ENCODE measurements around the gene MYCN.

Gene MYCN

DNA sequence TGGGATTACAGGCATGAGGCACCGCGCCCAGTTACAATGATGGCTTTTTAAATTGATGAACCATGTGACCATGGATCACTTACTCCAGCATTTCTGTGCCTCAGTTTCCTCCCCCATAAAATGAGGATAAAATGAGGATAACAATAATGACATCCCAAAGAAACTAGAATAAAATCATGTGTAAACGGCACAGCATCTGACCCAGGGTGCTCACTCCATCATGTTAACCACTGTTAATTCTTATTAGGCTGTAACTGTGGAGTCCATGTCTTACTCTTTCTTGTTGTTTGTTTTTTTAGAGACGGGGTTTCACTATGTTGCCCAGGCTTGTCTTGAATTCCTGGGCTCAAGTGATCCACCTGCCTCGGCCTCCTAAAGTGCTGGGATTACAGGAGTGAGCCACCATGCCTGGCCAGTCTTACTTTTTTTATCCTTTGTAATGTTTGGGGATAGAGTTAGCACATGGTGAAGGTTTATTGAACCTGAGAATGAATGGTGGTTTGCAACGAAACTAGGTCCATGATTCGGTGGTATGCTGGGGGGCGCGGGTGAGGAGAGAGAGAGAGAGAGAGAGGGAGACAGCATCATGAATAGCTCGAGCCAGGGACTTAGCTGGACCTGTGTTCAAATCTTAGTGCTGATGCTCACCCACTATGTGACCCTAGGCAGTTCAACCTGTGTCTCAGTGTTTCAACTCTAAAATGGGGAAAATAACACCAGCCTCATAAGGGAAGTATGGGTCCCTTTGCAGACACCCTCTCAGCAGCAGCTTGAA lies 52.3 kb downstream of the MYCN start:
- in situ Hi-C loops (cut with MboI; ENCODE audit: low sequenced_read_pairs), result no loop called here

DNA sequence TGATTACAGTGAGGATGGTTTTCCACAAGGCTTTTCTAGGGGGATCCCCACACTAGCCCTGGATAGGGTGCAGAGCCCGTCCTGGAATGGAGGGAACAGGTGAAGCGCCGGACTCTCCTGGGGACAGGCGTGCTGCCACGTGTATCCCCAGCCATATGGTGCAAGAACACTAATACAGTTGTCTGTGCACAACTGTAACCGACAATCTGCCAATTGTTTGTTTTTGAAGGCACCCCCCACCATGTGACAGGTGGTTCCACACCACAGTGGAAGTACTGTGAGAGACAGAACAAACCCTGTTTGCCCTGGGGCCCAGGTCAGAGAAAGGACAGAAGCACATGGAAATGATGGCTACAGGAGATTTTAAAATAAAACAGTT lies 52.9 kb downstream of the MYCN start:
- in situ Hi-C loops (cut with MboI; ENCODE audit: low sequenced_read_pairs), result no loop called here

DNA sequence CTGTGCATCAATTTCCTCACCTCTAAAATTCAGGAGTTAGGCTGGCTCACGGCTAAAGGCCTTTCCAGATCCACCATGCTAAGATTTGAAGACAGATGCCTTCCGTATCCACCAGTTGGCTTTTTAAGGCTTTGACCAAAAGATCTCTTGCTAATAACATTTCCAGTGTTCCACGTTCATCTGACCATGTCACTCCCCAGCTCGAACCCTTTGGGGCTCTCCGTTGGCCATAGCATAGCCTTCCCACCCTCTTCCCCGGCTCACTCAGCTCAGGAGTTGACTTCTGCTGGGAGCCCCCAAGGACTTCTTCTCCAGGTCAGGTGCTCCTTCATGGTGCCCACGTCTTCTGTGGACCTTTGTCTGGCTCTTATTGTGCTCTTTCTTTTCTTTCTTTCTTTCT lies 53.3 kb downstream of the MYCN start:
- in situ Hi-C loops (cut with MboI; ENCODE audit: low sequenced_read_pairs), result no loop called here

DNA sequence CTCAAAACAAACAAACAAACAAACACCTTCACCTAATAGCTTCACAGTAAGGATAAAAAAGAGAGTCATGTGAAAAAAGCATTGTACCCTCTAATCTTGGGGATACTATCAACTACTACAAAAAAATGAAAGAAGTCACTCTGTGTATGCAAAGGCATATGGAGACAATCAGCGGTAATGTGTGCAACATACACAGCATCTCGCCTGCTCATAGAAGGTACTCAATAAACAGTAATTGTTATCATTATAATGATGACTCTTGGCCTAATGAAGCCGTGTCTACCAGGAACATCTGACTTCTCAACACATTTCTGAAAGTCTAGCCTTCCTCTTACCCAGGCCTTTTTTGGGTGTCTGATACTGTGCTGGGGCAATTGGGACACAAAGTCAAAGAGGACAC lies 55.3 kb downstream of the MYCN start:
- in situ Hi-C loops (cut with MboI; ENCODE audit: low sequenced_read_pairs), result no loop called here
